Gastrocnemius medialis (tissue), 4 donors: ENCODE data around the gene IGF1R.

Experiments
- POLR2A ChIP-seq, 2 donors: fragments of 450-650 bp; IDR thresholded peaks; one replicate each; pipeline ENCODE4 v1.6.1; 2017; ENCODE audit warnings: antibody characterized with exemption in 2 of 2, mild to moderate bottlenecking in 2 of 2, moderate library complexity in 2 of 2
- TF ChIP-seq, protein P1 (sequence below), 5 experiments: fragments of 450-650 bp in 3 of 5; fragments of 200-600 bp in 2 of 5; sonication (generic) in 2 of 5; IDR thresholded peaks in 4 of 5; conservative IDR thresholded peaks in 1 of 5; 1 replicate in 4 of 5; 2 replicates in 1 of 5; pipeline ENCODE4 v1.5.1; 2016 to 2019; ENCODE audit warnings: antibody characterized with exemption in 5 of 5, mild to moderate bottlenecking in 3 of 5, moderate library complexity in 3 of 5

GRCh38 chr15:98891301-98891700, 243.0 kb downstream of the IGF1R start:
- TF ChIP-seq POLR2A (IDR thresholded peaks at IDR 0.05) = no peak
- TF ChIP-seq, protein P1, sequence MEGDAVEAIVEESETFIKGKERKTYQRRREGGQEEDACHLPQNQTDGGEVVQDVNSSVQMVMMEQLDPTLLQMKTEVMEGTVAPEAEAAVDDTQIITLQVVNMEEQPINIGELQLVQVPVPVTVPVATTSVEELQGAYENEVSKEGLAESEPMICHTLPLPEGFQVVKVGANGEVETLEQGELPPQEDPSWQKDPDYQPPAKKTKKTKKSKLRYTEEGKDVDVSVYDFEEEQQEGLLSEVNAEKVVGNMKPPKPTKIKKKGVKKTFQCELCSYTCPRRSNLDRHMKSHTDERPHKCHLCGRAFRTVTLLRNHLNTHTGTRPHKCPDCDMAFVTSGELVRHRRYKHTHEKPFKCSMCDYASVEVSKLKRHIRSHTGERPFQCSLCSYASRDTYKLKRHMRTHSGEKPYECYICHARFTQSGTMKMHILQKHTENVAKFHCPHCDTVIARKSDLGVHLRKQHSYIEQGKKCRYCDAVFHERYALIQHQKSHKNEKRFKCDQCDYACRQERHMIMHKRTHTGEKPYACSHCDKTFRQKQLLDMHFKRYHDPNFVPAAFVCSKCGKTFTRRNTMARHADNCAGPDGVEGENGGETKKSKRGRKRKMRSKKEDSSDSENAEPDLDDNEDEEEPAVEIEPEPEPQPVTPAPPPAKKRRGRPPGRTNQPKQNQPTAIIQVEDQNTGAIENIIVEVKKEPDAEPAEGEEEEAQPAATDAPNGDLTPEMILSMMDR (IDR thresholded peaks at IDR 0.05 in 4 of 5, conservative IDR thresholded peaks at IDR 0.05 in 1 of 5) = no peak
